T-helper 2 cell (primary cell): ENCODE results near the gene UIMC1.

Source experiments
- DNase-seq, 5 experiments: peaks; one replicate each; pipeline versions ENCODE4 v3.0.0 to v3.0.0-alpha.2; 2012 to 2022

Gene UIMC1

GRCh38 chr5:176901260-176902101, 105.1 kb downstream of the UIMC1 start:
- DNase-seq = no peak

GRCh38 chr5:176900780-176901204, 105.8 kb downstream of the UIMC1 start:
- no peak for DNase-seq

- no peak for DNase-seq
These were observed 106.4 kb downstream of the UIMC1 start for GRCh38 chr5:176899946-176900779.

GRCh38 chr5:176899296-176899891, 107.2 kb downstream of the UIMC1 start, which contains the start of gene HK3:
Gene HK3 (minus strand): TSS chr5:176899346. CDS start chr5:176896159, 3,187 bp downstream.
- no peak for DNase-seq

GRCh38 chr5:176897263-176897662, 109.3 kb downstream of the UIMC1 start:
- no peak for DNase-seq

GRCh38 chr5:176895831-176896230, 110.7 kb downstream of the UIMC1 start:
- DNase-seq = no peak

GRCh38 chr5:176894298-176894697, 112.3 kb downstream of the UIMC1 start:
- no peak for DNase-seq

GRCh38 chr5:176892663-176893062, 113.9 kb downstream of the UIMC1 start:
- no peak for DNase-seq

- DNase-seq = no peak
These were observed 115.1 kb downstream of the UIMC1 start for GRCh38 chr5:176891331-176891958.

- no peak for DNase-seq
These were observed 115.9 kb downstream of the UIMC1 start for GRCh38 chr5:176890455-176891330.

GRCh38 chr5:176889321-176890280, 117.0 kb downstream of the UIMC1 start:
- no peak for DNase-seq

GRCh38 chr5:176888865-176889165, 117.8 kb downstream of the UIMC1 start:
- no peak for DNase-seq

GRCh38 chr5:176888016-176888864, 118.3 kb downstream of the UIMC1 start:
- no peak for DNase-seq

GRCh38 chr5:176887252-176887849, 119.2 kb downstream of the UIMC1 start:
- no peak for DNase-seq

GRCh38 chr5:176886336-176887251, 120.0 kb downstream of the UIMC1 start:
- DNase-seq = no peak

- no peak for DNase-seq
These were observed 122.0 kb downstream of the UIMC1 start for GRCh38 chr5:176884571-176884890.

- DNase-seq = no peak
These were observed 122.6 kb downstream of the UIMC1 start for GRCh38 chr5:176883700-176884570.
